SU-DHL-6 (cell line): ENCODE results near the gene RFXANK.

ENCODE experiments used
- H2AFZ ChIP-seq: fragments of 200-600 bp; sonication (generic); 2 replicates; pipeline ENCODE4 v1.6.1; 2014; ENCODE audit warnings: low read depth, mild to moderate bottlenecking, moderate library complexity, mixed read lengths, antibody characterized with exemption, low read length; ENCODE audit not compliant: severe bottlenecking
- H3F3A ChIP-seq: fragments of 200-600 bp; shearing (Covaris generic); 2 replicates; pipeline ENCODE4 v1.6.0; 2016; ENCODE audit warnings: antibody characterized with exemption, mild to moderate bottlenecking; ENCODE audit not compliant: insufficient read depth
- H3K27ac ChIP-seq: fragments of 200-600 bp; sonication (generic); 2 replicates; pipeline ENCODE4 v1.5.1; 2016; ENCODE audit warnings: low read depth, mild to moderate bottlenecking, low read length, moderate library complexity, mixed read lengths
- H3K27me3 ChIP-seq: fragments of 200-600 bp; sonication (generic), shearing (Covaris generic); 2 replicates; pipeline ENCODE4 v1.6.0; 2014; ENCODE audit warnings: mild to moderate bottlenecking, low read length
- H3K36me3 ChIP-seq: fragments of 200-600 bp; sonication (generic); 2 replicates; pipeline ENCODE4 v1.6.1; 2014; ENCODE audit warnings: mild to moderate bottlenecking, low read length, mixed read lengths
- H3K4me2 ChIP-seq: fragments of 300-600, 200-600 bp; shearing (Covaris generic), sonication (generic); 2 replicates; pipeline ENCODE4 v1.6.0; 2014; ENCODE audit warnings: low read length, low read depth, mild to moderate bottlenecking; ENCODE audit not compliant: poor library complexity, severe bottlenecking
- H3K4me3 ChIP-seq: fragments of 200-600 bp; sonication (generic); 2 replicates; pipeline ENCODE4 v1.5.1; 2014; ENCODE audit warnings: antibody characterized with exemption, low read length, mild to moderate bottlenecking, mixed read lengths; ENCODE audit not compliant: insufficient read depth, poor library complexity, severe bottlenecking
- H3K79me2 ChIP-seq: fragments of 200-600 bp; sonication (generic); 2 replicates; pipeline ENCODE4 v1.6.1; 2014; ENCODE audit warnings: mild to moderate bottlenecking, low read length, moderate library complexity; ENCODE audit not compliant: insufficient read depth
- H3K9ac ChIP-seq: fragments of 200-600 bp; sonication (generic); 2 replicates; pipeline ENCODE4 v1.7.0; 2014; ENCODE audit warnings: mild to moderate bottlenecking, low read length
- H3K9me2 ChIP-seq: fragments of 200-600 bp; sonication (generic); replicated peaks from 2 replicates; pipeline ENCODE4 v1.6.1; 2014; ENCODE audit warnings: low read length; ENCODE audit not compliant: insufficient read depth
- H3K9me3 ChIP-seq: fragments of 200-600 bp; sonication (generic); 2 replicates; pipeline ENCODE4 v1.6.1; 2014; ENCODE audit warnings: low read length, mixed read lengths; ENCODE audit not compliant: insufficient read depth
- H4K20me1 ChIP-seq: fragments of 200-600 bp; sonication (generic); 2 replicates; pipeline ENCODE4 v1.6.1; 2014; ENCODE audit warnings: low read depth, mild to moderate bottlenecking, antibody characterized with exemption, low read length, moderate library complexity, mixed read lengths
- CTCF ChIP-seq: fragments of 200-600 bp; sonication (generic); IDR thresholded peaks from one replicate; pipeline ENCODE4 v1.5.1; 2017; ENCODE audit warnings: antibody characterized with exemption, mild to moderate bottlenecking, low read length, moderate library complexity; ENCODE audit not compliant: insufficient read depth, poor library complexity, severe bottlenecking
- EZH2phosphoT487 ChIP-seq: fragments of 200-600 bp; sonication (generic), shearing (Covaris generic); conservative IDR thresholded peaks from 2 replicates; pipeline ENCODE4 v1.6.1; 2018; ENCODE audit warnings: mild to moderate bottlenecking, antibody characterized with exemption, low read length, moderate library complexity, mixed read lengths

RFXANK gene, protein sequence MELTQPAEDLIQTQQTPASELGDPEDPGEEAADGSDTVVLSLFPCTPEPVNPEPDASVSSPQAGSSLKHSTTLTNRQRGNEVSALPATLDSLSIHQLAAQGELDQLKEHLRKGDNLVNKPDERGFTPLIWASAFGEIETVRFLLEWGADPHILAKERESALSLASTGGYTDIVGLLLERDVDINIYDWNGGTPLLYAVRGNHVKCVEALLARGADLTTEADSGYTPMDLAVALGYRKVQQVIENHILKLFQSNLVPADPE

DNA sequence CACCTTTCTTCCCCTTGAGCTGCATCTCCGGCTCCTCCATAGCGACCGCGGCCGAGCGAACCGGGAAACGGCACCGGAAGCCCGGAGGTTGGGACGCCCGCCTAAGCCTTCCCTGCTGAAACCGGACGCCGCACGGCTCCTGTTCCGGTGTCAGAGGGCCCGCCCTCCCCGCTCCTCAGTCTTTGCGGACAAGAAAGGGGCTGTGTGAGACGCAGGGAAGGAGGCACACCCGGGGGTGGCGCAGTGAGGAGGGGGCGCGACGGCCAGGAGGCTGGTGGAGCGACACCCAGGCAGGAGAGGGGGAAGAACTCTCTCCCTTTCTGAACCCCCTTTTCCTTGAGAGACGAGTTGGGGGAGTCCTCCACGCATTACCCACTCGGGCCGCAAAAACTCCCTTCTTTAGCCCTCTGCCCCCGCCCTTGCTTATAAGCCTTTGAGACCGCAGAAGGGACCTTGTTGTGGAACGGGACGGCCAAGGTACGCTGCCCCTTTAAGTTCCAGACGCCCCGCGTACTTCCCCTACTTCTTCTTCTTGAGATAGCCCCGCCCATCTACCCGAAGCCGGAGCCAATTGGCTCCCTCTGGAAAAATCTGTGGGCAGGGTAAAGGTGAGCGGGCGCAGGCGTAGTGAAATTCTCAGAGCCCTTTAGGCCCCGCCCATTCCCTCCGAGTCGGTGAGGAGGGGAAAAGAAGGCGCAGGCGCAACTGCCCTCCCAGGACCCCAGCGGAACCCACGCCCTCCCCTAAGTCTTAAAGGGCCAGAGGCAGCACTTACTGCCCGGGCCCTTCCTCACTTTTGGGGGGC, at the start of gene RFXANK, which contains the start of gene BORCS8:
RFXANK (plus strand) TSS at position 181 of the 805 bp plus-strand sequence. CDS start 1,689 bp downstream, outside the sequence.
BORCS8 (minus strand) TSS at position 75 of the 805 bp plus-strand sequence; CDS start at position 40, 35 bp downstream.
- peak within 1 kb of the TSS; percentile 93 for H3K9ac ChIP-seq
- peak within 1 kb of the TSS; percentile 87 for H3K4me2 ChIP-seq

DNA sequence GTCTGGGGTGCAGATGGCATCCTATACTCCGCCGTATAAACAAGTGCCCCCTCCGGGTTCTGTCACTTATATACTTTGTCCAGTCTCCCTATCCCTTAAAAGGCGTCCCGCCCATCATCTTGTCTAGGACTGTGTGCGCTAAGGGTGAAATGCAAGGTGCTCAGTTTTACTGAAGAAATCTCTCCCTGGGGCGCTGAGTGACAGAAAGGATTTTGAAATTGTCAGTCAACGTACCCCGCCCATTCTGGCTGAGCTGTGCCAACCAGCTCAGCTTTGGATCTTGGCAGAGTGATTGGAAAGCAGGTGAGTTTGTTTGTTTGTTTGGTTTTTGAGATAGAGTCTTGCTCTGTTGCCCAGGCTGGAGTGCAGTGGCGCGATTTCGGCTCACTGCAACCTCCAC, 49.7 kb upstream of the RFXANK start:
- Histone ChIP-seq H3K9me2 (no peaks in the 10 kb centered on the region), H3F3A (peaks cover 57% of the 10 kb centered on the region)

More for the DNA sequence above, at the start of gene RFXANK, which contains the start of gene BORCS8:
- Histone ChIP-seq H3K9me3 (no peaks in the 10 kb centered on the region), H2AFZ (peak within 1 kb of the TSS; percentile 84), H3K27me3 (no peaks in the 10 kb centered on the region), H3K4me3 (peak within 1 kb of the TSS; percentile 100), H3K9me2 (no peaks in the 10 kb centered on the region), H3K27ac (peak within 1 kb of the TSS; percentile 94), H3F3A (peaks cover 3% of the 10 kb centered on the region; the same call in 1 of the 2 replicates), H3K36me3 (no peaks in the 10 kb centered on the region), H3K79me2 (peaks cover 40% of the 10 kb centered on the region), H4K20me1 (no peaks in the 10 kb centered on the region)
- TF ChIP-seq CTCF (no peak), EZH2phosphoT487 (no peak)

GRCh38 chr19:19145281-19145680, 46.8 kb upstream of the RFXANK start:
- H3K27ac ChIP-seq: peak overlapping the region; percentile 73
- no peak overlapping the region for H3K4me2 ChIP-seq
- H2AFZ ChIP-seq: no peak overlapping the region
- H3F3A ChIP-seq: peaks cover 75% of the 10 kb centered on the region
- no peaks in the 10 kb centered on the region for H3K9me2 ChIP-seq
- H3K36me3 ChIP-seq: peaks cover 10% of the 10 kb centered on the region
- H3K9me3 ChIP-seq: no peaks in the 10 kb centered on the region
- H4K20me1 ChIP-seq: no peaks in the 10 kb centered on the region
- TF ChIP-seq EZH2phosphoT487 (no peak), CTCF (no peak)
- H3K9ac ChIP-seq: no peak overlapping the region
- H3K27me3 ChIP-seq: no peaks in the 10 kb centered on the region
- no peaks in the 10 kb centered on the region for H3K79me2 ChIP-seq
- no peak overlapping the region for H3K4me3 ChIP-seq

More for the DNA sequence above, 49.7 kb upstream of the RFXANK start:
- Histone ChIP-seq H3K4me3 (no peak overlapping the region), H3K9me3 (no peaks in the 10 kb centered on the region), H4K20me1 (no peaks in the 10 kb centered on the region), H3K27ac (no peak overlapping the region), H3K79me2 (peaks cover 8% of the 10 kb centered on the region), H2AFZ (no peak overlapping the region), H3K27me3 (no peaks in the 10 kb centered on the region), H3K9ac (no peak overlapping the region), H3K4me2 (no peak overlapping the region), H3K36me3 (peaks cover 2% of the 10 kb centered on the region; the same call in 1 of the 2 replicates)
- TF ChIP-seq CTCF (no peak), EZH2phosphoT487 (no peak)
